Mucosa of rectum (tissue), 2 donors: Measurements from ENCODE around the gene SLC38A6.
"Not testable (repeated sequence)": the region's sequence is repeated elsewhere in the genome, so short reads cannot be mapped to it uniquely, and the experiment has no call there.

ENCODE experiments used
- H3K27ac ChIP-seq, 2 donors: one replicate each; pipeline ENCODE4 v1.7.0; 2013; ENCODE audit warnings: inconsistent platforms in 2 of 2, low read depth in 2 of 2, low read length in 2 of 2
- H3K27me3 ChIP-seq, 2 donors: one replicate each; pipeline ENCODE4 v1.7.0; 2013; ENCODE audit warnings: low read length in 2 of 2; ENCODE audit not compliant: control insufficient read depth in 2 of 2, insufficient read depth in 2 of 2
- H3K36me3 ChIP-seq, 2 donors: one replicate each; pipeline ENCODE4 v1.7.0; 2013; ENCODE audit warnings: low read length in 2 of 2; ENCODE audit not compliant: control insufficient read depth in 2 of 2, insufficient read depth in 2 of 2
- H3K4me1 ChIP-seq, 2 donors: one replicate each; pipeline ENCODE4 v1.7.0; 2013; ENCODE audit warnings: low read length in 2 of 2, mild to moderate bottlenecking in 1 of 2; ENCODE audit not compliant: control insufficient read depth in 2 of 2, insufficient read depth in 2 of 2
- H3K4me3 ChIP-seq, 2 donors: one replicate each; pipeline ENCODE4 v1.7.0; 2013; ENCODE audit warnings: low read length in 2 of 2
- H3K9ac ChIP-seq, 2 donors: one replicate each; pipeline ENCODE4 v1.7.0; 2013; ENCODE audit warnings: low read length in 2 of 2, low read depth in 1 of 2, mild to moderate bottlenecking in 1 of 2
- H3K9me3 ChIP-seq, 2 donors: one replicate each; pipeline ENCODE4 v1.7.0; 2013; ENCODE audit warnings: low read length in 2 of 2; ENCODE audit not compliant: control insufficient read depth in 2 of 2
- donor health status: healthy.
- donor health status: Normal muscosa, but diverticular disease.

SLC38A6 gene

GRCh38 chr14:61076556-61076955 is 95.5 kb downstream of the SLC38A6 start:
- Histone ChIP-seq H3K27ac (no peak overlapping the region), H3K4me3 (no peak overlapping the region), H3K36me3 (no peaks in the 10 kb centered on the region), H3K9ac (no peak overlapping the region), H3K9me3 (no peaks in the 10 kb centered on the region), H3K27me3 (no peaks in the 10 kb centered on the region), H3K4me1 (no peaks in the 10 kb centered on the region)

GRCh38 chr14:61077437-61077836 is 96.4 kb downstream of the SLC38A6 start:
- no peak overlapping the region for H3K27ac ChIP-seq
- no peak overlapping the region for H3K9ac ChIP-seq
- H3K4me1 ChIP-seq, result no peaks in the 10 kb centered on the region
- H3K36me3 ChIP-seq, result no peaks in the 10 kb centered on the region
- no peak overlapping the region for H3K4me3 ChIP-seq
- no peaks in the 10 kb centered on the region for H3K9me3 ChIP-seq
- no peaks in the 10 kb centered on the region for H3K27me3 ChIP-seq

- Histone ChIP-seq H3K27me3 (no peaks in the 10 kb centered on the region), H3K27ac (no peak overlapping the region), H3K9me3 (no peaks in the 10 kb centered on the region), H3K4me3 (no peak overlapping the region), H3K9ac (no peak overlapping the region), H3K36me3 (no peaks in the 10 kb centered on the region), H3K4me1 (no peaks in the 10 kb centered on the region)
These were observed 97.1 kb downstream of the SLC38A6 start for GRCh38 chr14:61077951-61078720.

- H3K9me3 ChIP-seq, result no peaks in the 10 kb centered on the region
- H3K36me3 ChIP-seq, result no peaks in the 10 kb centered on the region
- no peaks in the 10 kb centered on the region for H3K27me3 ChIP-seq
- no peak overlapping the region for H3K9ac ChIP-seq
- no peaks in the 10 kb centered on the region for H3K4me1 ChIP-seq
- H3K27ac ChIP-seq, result no peak overlapping the region
- H3K4me3 ChIP-seq, result no peak overlapping the region
These were observed 99.6 kb downstream of the SLC38A6 start for GRCh38 chr14:61080591-61081010.

GRCh38 chr14:61088081-61088480 is 107.0 kb downstream of the SLC38A6 start:
- Histone ChIP-seq H3K9me3 (no peaks in the 10 kb centered on the region), H3K36me3 (no peaks in the 10 kb centered on the region), H3K4me1 (no peaks in the 10 kb centered on the region), H3K4me3 (no peak overlapping the region), H3K27ac (no peak overlapping the region), H3K27me3 (no peaks in the 10 kb centered on the region), H3K9ac (no peak overlapping the region)

GRCh38 chr14:61089126-61089750 is 108.2 kb downstream of the SLC38A6 start:
- Histone ChIP-seq H3K9ac (no peak overlapping the region), H3K4me3 (no peak overlapping the region), H3K27ac (no peak overlapping the region), H3K36me3 (no peaks in the 10 kb centered on the region), H3K27me3 (no peaks in the 10 kb centered on the region), H3K9me3 (no peaks in the 10 kb centered on the region), H3K4me1 (no peaks in the 10 kb centered on the region)

GRCh38 chr14:61090432-61091216 is 109.6 kb downstream of the SLC38A6 start:
- Histone ChIP-seq H3K9ac (no peak overlapping the region), H3K27ac (no peak overlapping the region), H3K4me3 (no peak overlapping the region), H3K9me3 (no peaks in the 10 kb centered on the region), H3K4me1 (no peaks in the 10 kb centered on the region), H3K36me3 (no peaks in the 10 kb centered on the region), H3K27me3 (no peaks in the 10 kb centered on the region)

- no peaks in the 10 kb centered on the region for H3K4me1 ChIP-seq
- H3K4me3 ChIP-seq, result no peak overlapping the region
- no peak overlapping the region for H3K9ac ChIP-seq
- H3K27me3 ChIP-seq, result no peaks in the 10 kb centered on the region
- H3K9me3 ChIP-seq, result no peaks in the 10 kb centered on the region
- no peak overlapping the region for H3K27ac ChIP-seq
- H3K36me3 ChIP-seq, result no peaks in the 10 kb centered on the region
These were observed 110.7 kb downstream of the SLC38A6 start for GRCh38 chr14:61091657-61092273.

GRCh38 chr14:61098096-61098495 is 117.1 kb downstream of the SLC38A6 start:
- not testable (repeated sequence) for H3K4me3 ChIP-seq, H3K9ac ChIP-seq

GRCh38 chr14:61098721-61099120 is 117.7 kb downstream of the SLC38A6 start:
- Histone ChIP-seq H3K27me3 (no peaks in the 10 kb centered on the region), H3K36me3 (no peaks in the 10 kb centered on the region), H3K4me3 (no peak overlapping the region), H3K9ac (no peak overlapping the region), H3K4me1 (peaks cover 0 to 5% of the 10 kb centered on the region in 2 donors), H3K27ac (no peak overlapping the region), H3K9me3 (no peaks in the 10 kb centered on the region)

More at GRCh38 chr14:61098096-61098495, 117.1 kb downstream of the SLC38A6 start:
- not testable (repeated sequence) for H3K9me3 ChIP-seq, H3K36me3 ChIP-seq, H3K4me1 ChIP-seq, H3K27me3 ChIP-seq, H3K27ac ChIP-seq
